ENCODE data around the gene GALNT2. TPM values are rescaled to one million over a fixed set of nuclear protein-coding genes. Genes with fewer than 3 reads are reported as not detected.

Gene GALNT2
- total and polyA plus RNA-seq, 2 experiments from 2014 or later: 17.8 to 48.3 TPM

GRCh38 chr1:230176871-230177411 is 109.9 kb downstream of the GALNT2 start (continued):
- TF ChIP-seq CTCF (conservative IDR thresholded peaks at IDR 0.05; ENCODE audit: low read depth in 2 of 2) (no peak), ZNF114 (CRISPR knock-in tag; IDR thresholded peaks at IDR 0.05) (no peak), JUNB (IDR thresholded peaks at IDR 0.05; ENCODE audit: unreplicated experiment) (no peak), NANOG (IDR thresholded peaks at IDR 0.05; ENCODE audit: borderline replicate concordance) (no peak), ZNF331 (CRISPR knock-in tag; IDR thresholded peaks at IDR 0.05; ENCODE audit: low read depth) (no peak)
- TF ChIP-seq, protein P1, sequence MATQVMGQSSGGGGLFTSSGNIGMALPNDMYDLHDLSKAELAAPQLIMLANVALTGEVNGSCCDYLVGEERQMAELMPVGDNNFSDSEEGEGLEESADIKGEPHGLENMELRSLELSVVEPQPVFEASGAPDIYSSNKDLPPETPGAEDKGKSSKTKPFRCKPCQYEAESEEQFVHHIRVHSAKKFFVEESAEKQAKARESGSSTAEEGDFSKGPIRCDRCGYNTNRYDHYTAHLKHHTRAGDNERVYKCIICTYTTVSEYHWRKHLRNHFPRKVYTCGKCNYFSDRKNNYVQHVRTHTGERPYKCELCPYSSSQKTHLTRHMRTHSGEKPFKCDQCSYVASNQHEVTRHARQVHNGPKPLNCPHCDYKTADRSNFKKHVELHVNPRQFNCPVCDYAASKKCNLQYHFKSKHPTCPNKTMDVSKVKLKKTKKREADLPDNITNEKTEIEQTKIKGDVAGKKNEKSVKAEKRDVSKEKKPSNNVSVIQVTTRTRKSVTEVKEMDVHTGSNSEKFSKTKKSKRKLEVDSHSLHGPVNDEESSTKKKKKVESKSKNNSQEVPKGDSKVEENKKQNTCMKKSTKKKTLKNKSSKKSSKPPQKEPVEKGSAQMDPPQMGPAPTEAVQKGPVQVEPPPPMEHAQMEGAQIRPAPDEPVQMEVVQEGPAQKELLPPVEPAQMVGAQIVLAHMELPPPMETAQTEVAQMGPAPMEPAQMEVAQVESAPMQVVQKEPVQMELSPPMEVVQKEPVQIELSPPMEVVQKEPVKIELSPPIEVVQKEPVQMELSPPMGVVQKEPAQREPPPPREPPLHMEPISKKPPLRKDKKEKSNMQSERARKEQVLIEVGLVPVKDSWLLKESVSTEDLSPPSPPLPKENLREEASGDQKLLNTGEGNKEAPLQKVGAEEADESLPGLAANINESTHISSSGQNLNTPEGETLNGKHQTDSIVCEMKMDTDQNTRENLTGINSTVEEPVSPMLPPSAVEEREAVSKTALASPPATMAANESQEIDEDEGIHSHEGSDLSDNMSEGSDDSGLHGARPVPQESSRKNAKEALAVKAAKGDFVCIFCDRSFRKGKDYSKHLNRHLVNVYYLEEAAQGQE (IDR thresholded peaks at IDR 0.05; ENCODE audit: unreplicated experiment): no peak
- TF ChIP-seq, protein P2, sequence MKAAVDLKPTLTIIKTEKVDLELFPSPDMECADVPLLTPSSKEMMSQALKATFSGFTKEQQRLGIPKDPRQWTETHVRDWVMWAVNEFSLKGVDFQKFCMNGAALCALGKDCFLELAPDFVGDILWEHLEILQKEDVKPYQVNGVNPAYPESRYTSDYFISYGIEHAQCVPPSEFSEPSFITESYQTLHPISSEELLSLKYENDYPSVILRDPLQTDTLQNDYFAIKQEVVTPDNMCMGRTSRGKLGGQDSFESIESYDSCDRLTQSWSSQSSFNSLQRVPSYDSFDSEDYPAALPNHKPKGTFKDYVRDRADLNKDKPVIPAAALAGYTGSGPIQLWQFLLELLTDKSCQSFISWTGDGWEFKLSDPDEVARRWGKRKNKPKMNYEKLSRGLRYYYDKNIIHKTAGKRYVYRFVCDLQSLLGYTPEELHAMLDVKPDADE (IDR thresholded peaks at IDR 0.05): no peak

DNA sequence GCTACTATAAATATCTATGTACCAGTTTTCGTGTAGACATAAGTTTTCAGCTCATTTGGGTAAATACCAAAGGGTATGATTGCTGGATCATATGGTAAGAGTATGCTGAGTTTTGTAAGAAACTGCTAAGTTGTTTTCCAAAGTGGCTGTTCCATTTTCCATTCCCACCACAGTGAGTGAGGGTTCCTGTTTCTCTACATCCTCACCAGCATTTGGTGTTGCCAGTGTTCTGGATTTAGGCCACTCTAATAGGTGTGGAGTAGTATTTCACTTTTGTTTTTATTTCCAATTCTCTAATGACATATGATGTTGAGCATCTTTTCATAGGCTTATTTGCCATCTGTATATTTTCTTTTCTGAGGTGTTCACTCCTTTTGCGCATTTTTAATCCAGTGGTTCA is 112.2 kb downstream of the GALNT2 start:
- peaks cover 9% of the 10 kb centered on the region; the same call in 2 of the 3 replicates for H3K36me3 Mint-ChIP-seq (ENCODE audit: low read depth)
- H3K4me3 Mint-ChIP-seq: no peak overlapping the region
- Histone ChIP-seq H3K9me2 (ENCODE audit: insufficient read depth) (no peaks in the 10 kb centered on the region; the same call in 1 of the 2 replicates), H4K20me1 (replicated peaks; ENCODE audit: insufficient read depth) (no peaks in the 10 kb centered on the region), H3K4me3 (no peak overlapping the region), H3K79me2 (replicated peaks; ENCODE audit: insufficient read depth) (peaks cover 13% of the 10 kb centered on the region), H3K4me1 (ENCODE audit: insufficient read depth) (peaks cover 24% of the 10 kb centered on the region), H3K27me3 (ENCODE audit: insufficient read depth) (no peaks in the 10 kb centered on the region), H2AFZ (no peak overlapping the region), H3K27ac (ENCODE audit: low read depth) (no peak overlapping the region), H3F3A (replicated peaks; ENCODE audit: low read depth) (no peaks in the 10 kb centered on the region), H3K36me3 (ENCODE audit: insufficient read depth) (no peaks in the 10 kb centered on the region), H3K4me2 (no peak overlapping the region)
- DNase-seq (ENCODE audit: low spot score) (no peak), ATAC-seq (no peak)
- H3K9me3 Mint-ChIP-seq: no peaks in the 10 kb centered on the region
- peaks cover 5% of the 10 kb centered on the region for H3K27me3 Mint-ChIP-seq (ENCODE audit: insufficient read depth, low read depth, poor library complexity)
- peaks cover 34% of the 10 kb centered on the region for H3K4me1 Mint-ChIP-seq
- no peak overlapping the region for H3K27ac Mint-ChIP-seq
- TF ChIP-seq NANOG (IDR thresholded peaks at IDR 0.05; ENCODE audit: borderline replicate concordance) (no peak), JUNB (IDR thresholded peaks at IDR 0.05; ENCODE audit: unreplicated experiment) (no peak), ZNF331 (CRISPR knock-in tag; IDR thresholded peaks at IDR 0.05; ENCODE audit: low read depth) (no peak)
- TF ChIP-seq, protein P2 (IDR thresholded peaks at IDR 0.05): no peak
- TF ChIP-seq, protein P1 (IDR thresholded peaks at IDR 0.05; ENCODE audit: unreplicated experiment): no peak

Data from GM23338 (cell line).